IMR-90 (cell line): ENCODE measurements around the gene TPPP3. TPM values are rescaled to one million over a fixed set of nuclear protein-coding genes. Genes with fewer than 3 reads are reported as not detected.

Experiments used
- ATAC-seq: fragments of 200-7000 bp; cut with Tn5 transposase; 2 replicates; pipeline ENCODE4 v1.9.1; 2020; ENCODE audit warnings: low read depth, mild to moderate bottlenecking, moderate library complexity
- BruUV-seq: library from RNA; stranded (reverse); fragments of 400-500 nt; replicated peaks from 2 replicates; lab custom pipeline; 2021; lab: Mats Ljungman, UMichigan
- CTCF ChIA-PET: fragments of 300-600 bp; formaldehyde crosslinking; extraction: SDS; loops from one replicate; lab custom pipeline; 2021; ENCODE audit warnings: antibody characterized with exemption; lab: Yijun Ruan, JAX
- POLR2A ChIA-PET: fragments of 300-600 bp; sonication (Branson Sonifier 250); formaldehyde crosslinking; loops from one replicate; lab custom pipeline; 2022; ENCODE audit warnings: antibody characterized with exemption; ENCODE audit not compliant: unreplicated experiment; lab: Charles Lee
- DNase-seq: peaks from one replicate; pipeline ENCODE4 v3.0.0; 2013
- H2AFZ ChIP-seq: replicated peaks from 2 replicates; pipeline ENCODE3; 2013; ENCODE audit warnings: low read length, mild to moderate bottlenecking; ENCODE audit not compliant: poor library complexity
- H2AK5ac ChIP-seq: 2 replicates; pipeline ENCODE4 v1.6.1; 2013; ENCODE audit warnings: low read depth, low read length, inconsistent platforms
- H2AK9ac ChIP-seq: replicated peaks from 2 replicates; pipeline ENCODE3; 2013; ENCODE audit warnings: mild to moderate bottlenecking, low read depth, low read length, moderate library complexity; ENCODE audit not compliant: poor library complexity
- H2BK120ac ChIP-seq: 2 replicates; pipeline ENCODE4 v1.6.1; 2013; ENCODE audit warnings: low read depth, low read length, inconsistent platforms
- H2BK15ac ChIP-seq: 3 replicates; pipeline ENCODE4 v1.6.1; 2013; ENCODE audit warnings: low read depth, low read length, inconsistent platforms
- H2BK20ac ChIP-seq: 2 replicates; pipeline ENCODE4 v1.6.1; 2013; ENCODE audit warnings: low read depth, mild to moderate bottlenecking, inconsistent platforms, low read length, moderate library complexity
- H2BK5ac ChIP-seq: 2 replicates; pipeline ENCODE4 v1.6.1; 2013; ENCODE audit warnings: mild to moderate bottlenecking, low read depth, low read length, inconsistent platforms; ENCODE audit not compliant: poor library complexity, severe bottlenecking
- H3K14ac ChIP-seq: replicated peaks from 2 replicates; pipeline ENCODE4 v1.6.1; 2013; ENCODE audit warnings: low read depth, low read length, inconsistent platforms
- H3K18ac ChIP-seq: 2 replicates; pipeline ENCODE4 v1.6.1; 2013; ENCODE audit warnings: low read depth, low read length, control low read depth
- H3K23ac ChIP-seq: 2 replicates; pipeline ENCODE4 v1.6.1; 2013; ENCODE audit warnings: low read depth, low read length, inconsistent platforms
- H3K27ac ChIP-seq: 2 replicates; pipeline ENCODE4 v1.5.1; 2013; ENCODE audit warnings: mild to moderate bottlenecking, control low read depth, low read length; ENCODE audit not compliant: insufficient read depth
- H3K27me3 ChIP-seq: 2 replicates; pipeline ENCODE4 v1.6.1; 2013; ENCODE audit warnings: low read length; ENCODE audit not compliant: control insufficient read depth, insufficient read depth
- H3K36me3 ChIP-seq: 2 replicates; pipeline ENCODE4 v1.6.1; 2013; ENCODE audit warnings: low read length, mixed read lengths; ENCODE audit not compliant: control insufficient read depth, insufficient read depth
- H3K4ac ChIP-seq: 2 replicates; pipeline ENCODE4 v1.6.1; 2013; ENCODE audit warnings: low read depth, low read length, inconsistent platforms
- H3K4me1 ChIP-seq: 2 replicates; pipeline ENCODE4 v1.6.1; 2013; ENCODE audit warnings: low read length, mixed read lengths; ENCODE audit not compliant: control insufficient read depth, insufficient read depth
- H3K4me2 ChIP-seq: 2 replicates; pipeline ENCODE4 v1.6.1; 2013; ENCODE audit warnings: low read depth, mild to moderate bottlenecking, control low read depth, low read length, moderate library complexity
- H3K4me3 ChIP-seq: 2 replicates; pipeline ENCODE4 v1.5.1; 2013; ENCODE audit warnings: low read depth, mild to moderate bottlenecking, control low read depth, low read length, moderate library complexity; ENCODE audit not compliant: insufficient read depth
- H3K56ac ChIP-seq: 2 replicates; pipeline ENCODE4 v1.6.1; 2013; ENCODE audit warnings: low read length, inconsistent platforms; ENCODE audit not compliant: insufficient read depth; ENCODE audit errors: extremely low read depth
- H3K79me1 ChIP-seq, 2 experiments: 2 replicates each; pipeline ENCODE4 v1.6.1; 2013; ENCODE audit warnings: low read length in 2 of 2, inconsistent platforms in 1 of 2, low read depth in 1 of 2
- H3K9ac ChIP-seq: 2 replicates; pipeline ENCODE4 v1.6.1; 2013; ENCODE audit warnings: low read depth, low read length, control low read depth
- H3K9me1 ChIP-seq: 2 replicates; pipeline ENCODE4 v1.6.1; 2013; ENCODE audit warnings: low read length, inconsistent platforms; ENCODE audit not compliant: insufficient read depth
- H3K9me3 ChIP-seq: 2 replicates; pipeline ENCODE4 v1.6.1; 2013; ENCODE audit warnings: low read length; ENCODE audit not compliant: control insufficient read depth, insufficient read depth
- H4K20me1 ChIP-seq: 2 replicates; pipeline ENCODE4 v1.6.1; 2013; ENCODE audit warnings: low read length, inconsistent platforms; ENCODE audit not compliant: insufficient read depth
- H4K5ac ChIP-seq: 2 replicates; pipeline ENCODE4 v1.6.1; 2013; ENCODE audit warnings: mild to moderate bottlenecking, low read depth, low read length, control low read depth
- H4K8ac ChIP-seq, 2 experiments: 2 replicates each; pipeline ENCODE4 v1.6.1; 2013; ENCODE audit warnings: low read depth in 2 of 2, low read length in 2 of 2, control low read depth in 1 of 2, inconsistent platforms in 1 of 2
- H4K91ac ChIP-seq: 2 replicates; pipeline ENCODE4 v1.6.1; 2013; ENCODE audit warnings: low read depth, low read length, inconsistent platforms; ENCODE audit not compliant: insufficient read depth
- BHLHE40 ChIP-seq: fragments of 150-350 bp; IDR thresholded peaks from 2 replicates; pipeline ENCODE4 v1.6.1; 2016; ENCODE audit warnings: mild to moderate bottlenecking, low read depth, low read length
- CEBPB ChIP-seq: IDR thresholded peaks from 2 replicates; pipeline ENCODE4 v1.6.1; 2012; ENCODE audit warnings: low read depth, low read length, improper control_type of control experiment
- CHD1 ChIP-seq: IDR thresholded peaks from 2 replicates; pipeline ENCODE4 v1.6.1; 2012; ENCODE audit warnings: low read depth, low read length, improper control_type of control experiment
- MAFK ChIP-seq: IDR thresholded peaks from 2 replicates; pipeline ENCODE4 v1.6.1; 2012; ENCODE audit warnings: low read depth, low read length, improper control_type of control experiment
- MXI1 ChIP-seq: IDR thresholded peaks from 2 replicates; pipeline ENCODE4 v1.6.1; 2012; ENCODE audit warnings: low read depth, mild to moderate bottlenecking, low read length, moderate library complexity, borderline replicate concordance
- NFE2L2 ChIP-seq: fragments of 150-350 bp; IDR thresholded peaks from 2 replicates; pipeline ENCODE4 v1.6.1; 2016; ENCODE audit warnings: low read depth, mild to moderate bottlenecking, low read length
- POLR2A ChIP-seq: IDR thresholded peaks from 2 replicates; pipeline ENCODE4 v1.6.1; 2012; ENCODE audit warnings: mild to moderate bottlenecking, low read depth, low read length
- RAD21 ChIP-seq: IDR thresholded peaks from 2 replicates; pipeline ENCODE4 v1.6.1; 2012; ENCODE audit warnings: low read length, improper control_type of control experiment
- RCOR1 ChIP-seq: IDR thresholded peaks from 2 replicates; pipeline ENCODE4 v1.6.1; 2012; ENCODE audit warnings: mild to moderate bottlenecking, low read length, improper control_type of control experiment; ENCODE audit not compliant: insufficient replicate concordance
- WGBS, 2 experiments: methylation state at CpG; one replicate each; pipeline versions ENCODE4 v1.1.5 to v1.1.7; 2013; ENCODE audit warnings: missing lambda C conversion rate in 2 of 2; ENCODE audit not compliant: insufficient read length in 1 of 2; ENCODE audit errors: extremely low coverage in 2 of 2; 5-methylcytosine and 5-hydroxymethylcytosine counted together
- dilution Hi-C: fragments of 300-500 bp; cut with HindIII; formaldehyde crosslinking; loops from one replicate; pipeline ENCODE4 v1.14.3; 2018; ENCODE audit warnings: low sequenced_read_pairs; ENCODE audit not compliant: unreplicated experiment
- in situ Hi-C: fragments of 300-500 bp; cut with MboI; formaldehyde crosslinking; loops from 3 replicates; pipeline ENCODE4 v1.14.3; 2019; ENCODE audit warnings: low sequenced_read_pairs, inconsistent platforms, mixed read lengths
- intact Hi-C: fragments of 100-400 bp; cut with micrococcal nuclease; formaldehyde crosslinking; loops from 2 replicates; pipeline ENCODE4 v1.10.0; 2022
- polyA plus RNA-seq, 3 experiments: library from polyadenylated mRNA; depleted of rRNA; stranded (reverse); fragments of >200 nt; gene quantifications; 2 replicates each; pipeline ENCODE4 v1.2.3, GENCODE V29; 2012; ENCODE audit warnings: low replicate concordance in 1 of 3
- total RNA-seq: library from RNA; depleted of rRNA; stranded (reverse); fragments of >200 nt; gene quantifications from 2 replicates; pipeline ENCODE4 v1.2.3, GENCODE V29; 2012
- TF ChIP-seq, protein P1 (sequence below): conservative IDR thresholded peaks from 2 replicates; pipeline ENCODE4 v1.5.1; 2012; ENCODE audit warnings: mild to moderate bottlenecking, low read depth, low read length, improper control_type of control experiment
- TF ChIP-seq, protein P2 (sequence below): fragments of 150-350 bp; IDR thresholded peaks from 2 replicates; pipeline ENCODE4 v1.6.1; 2016; ENCODE audit warnings: low read depth, mild to moderate bottlenecking, low read length, moderate library complexity, borderline replicate concordance
- TF ChIP-seq, protein P3 (sequence below): fragments of 150-350 bp; IDR thresholded peaks from 2 replicates; pipeline ENCODE4 v1.6.1; 2017; ENCODE audit warnings: mild to moderate bottlenecking, antibody characterized with exemption, low read length, low read depth

Gene TPPP3
- total and polyA plus RNA-seq, 2 of the 4 experiments (the other 2 are of a cell fraction): 0.54 to 2.4 TPM

DNA sequence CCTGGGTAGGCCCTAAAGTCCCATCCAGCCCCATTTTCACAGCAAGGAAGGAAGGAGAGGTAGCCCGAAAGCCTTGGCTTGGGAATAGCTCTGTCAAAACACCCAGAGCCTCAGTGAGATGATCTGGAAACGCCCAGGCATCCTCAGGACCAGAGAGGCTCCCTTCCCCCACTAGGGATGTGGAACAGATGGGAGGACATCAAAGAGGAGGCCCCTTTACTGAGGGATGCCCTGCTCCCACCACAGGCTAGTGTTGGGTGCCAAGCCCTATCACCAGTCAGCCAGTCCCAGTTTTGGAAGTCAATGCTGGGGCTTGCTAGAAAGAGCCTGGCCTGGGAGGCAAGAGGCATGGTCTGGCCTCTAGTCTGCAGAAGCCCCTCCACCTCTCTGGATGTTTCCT, 4.7 kb downstream of the TPPP3 start:
- POLR2A ChIA-PET: interaction anchor here (0.5 to 0.6 kb wide), 2 partner anchors 171 to 185 kb away, joined by 4 to 6 read pairs; no protein-coding TSS in a partner anchor
- no peak for DNase-seq
- CTCF ChIA-PET: no interaction called here

More for the DNA sequence above, 4.7 kb downstream of the TPPP3 start:
- Histone ChIP-seq H2AK9ac (no peak overlapping the region), H3K36me3 (no peaks in the 10 kb centered on the region), H3K9ac (no peak overlapping the region), H4K5ac (no peak overlapping the region), H2BK15ac (no peak overlapping the region), H3K4me3 (no peak overlapping the region), H3K9me1 (peaks cover 5% of the 10 kb centered on the region; the same call in 1 of the 2 replicates), H3K4me1 (peaks cover 5% of the 10 kb centered on the region; the same call in 1 of the 2 replicates), H3K14ac (no peak overlapping the region), H3K9me3 (no peaks in the 10 kb centered on the region), H4K20me1 (no peaks in the 10 kb centered on the region), H3K79me1 (no peaks in the 10 kb centered on the region), H4K91ac (no peak overlapping the region), H4K8ac (no peak overlapping the region), H3K18ac (no peak overlapping the region), H3K56ac (no peak overlapping the region), H2AFZ (no peak overlapping the region), H2AK5ac (no peak overlapping the region), H3K4ac (no peak overlapping the region), H2BK5ac (no peak overlapping the region), H2BK120ac (no peak overlapping the region), H2BK20ac (no peak overlapping the region), H3K27ac (no peak overlapping the region), H3K4me2 (no peak overlapping the region), H3K23ac (no peak overlapping the region), H3K27me3 (peaks cover 24% of the 10 kb centered on the region)
- TF ChIP-seq, protein P1, sequence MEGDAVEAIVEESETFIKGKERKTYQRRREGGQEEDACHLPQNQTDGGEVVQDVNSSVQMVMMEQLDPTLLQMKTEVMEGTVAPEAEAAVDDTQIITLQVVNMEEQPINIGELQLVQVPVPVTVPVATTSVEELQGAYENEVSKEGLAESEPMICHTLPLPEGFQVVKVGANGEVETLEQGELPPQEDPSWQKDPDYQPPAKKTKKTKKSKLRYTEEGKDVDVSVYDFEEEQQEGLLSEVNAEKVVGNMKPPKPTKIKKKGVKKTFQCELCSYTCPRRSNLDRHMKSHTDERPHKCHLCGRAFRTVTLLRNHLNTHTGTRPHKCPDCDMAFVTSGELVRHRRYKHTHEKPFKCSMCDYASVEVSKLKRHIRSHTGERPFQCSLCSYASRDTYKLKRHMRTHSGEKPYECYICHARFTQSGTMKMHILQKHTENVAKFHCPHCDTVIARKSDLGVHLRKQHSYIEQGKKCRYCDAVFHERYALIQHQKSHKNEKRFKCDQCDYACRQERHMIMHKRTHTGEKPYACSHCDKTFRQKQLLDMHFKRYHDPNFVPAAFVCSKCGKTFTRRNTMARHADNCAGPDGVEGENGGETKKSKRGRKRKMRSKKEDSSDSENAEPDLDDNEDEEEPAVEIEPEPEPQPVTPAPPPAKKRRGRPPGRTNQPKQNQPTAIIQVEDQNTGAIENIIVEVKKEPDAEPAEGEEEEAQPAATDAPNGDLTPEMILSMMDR: no peak
- TF ChIP-seq, protein P2, sequence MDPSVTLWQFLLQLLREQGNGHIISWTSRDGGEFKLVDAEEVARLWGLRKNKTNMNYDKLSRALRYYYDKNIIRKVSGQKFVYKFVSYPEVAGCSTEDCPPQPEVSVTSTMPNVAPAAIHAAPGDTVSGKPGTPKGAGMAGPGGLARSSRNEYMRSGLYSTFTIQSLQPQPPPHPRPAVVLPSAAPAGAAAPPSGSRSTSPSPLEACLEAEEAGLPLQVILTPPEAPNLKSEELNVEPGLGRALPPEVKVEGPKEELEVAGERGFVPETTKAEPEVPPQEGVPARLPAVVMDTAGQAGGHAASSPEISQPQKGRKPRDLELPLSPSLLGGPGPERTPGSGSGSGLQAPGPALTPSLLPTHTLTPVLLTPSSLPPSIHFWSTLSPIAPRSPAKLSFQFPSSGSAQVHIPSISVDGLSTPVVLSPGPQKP: no peak
- TF ChIP-seq MXI1: no peak
- TF ChIP-seq POLR2A: no peak
- no peak for TF ChIP-seq RCOR1
- no peak for TF ChIP-seq BHLHE40
- no peak for TF ChIP-seq CEBPB
- no peak for TF ChIP-seq RAD21
- no peak for TF ChIP-seq CHD1
- TF ChIP-seq, protein P3, sequence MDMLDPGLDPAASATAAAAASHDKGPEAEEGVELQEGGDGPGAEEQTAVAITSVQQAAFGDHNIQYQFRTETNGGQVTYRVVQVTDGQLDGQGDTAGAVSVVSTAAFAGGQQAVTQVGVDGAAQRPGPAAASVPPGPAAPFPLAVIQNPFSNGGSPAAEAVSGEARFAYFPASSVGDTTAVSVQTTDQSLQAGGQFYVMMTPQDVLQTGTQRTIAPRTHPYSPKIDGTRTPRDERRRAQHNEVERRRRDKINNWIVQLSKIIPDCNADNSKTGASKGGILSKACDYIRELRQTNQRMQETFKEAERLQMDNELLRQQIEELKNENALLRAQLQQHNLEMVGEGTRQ: no peak
- TF ChIP-seq NFE2L2: no peak
- TF ChIP-seq MAFK: no peak
- no TSS peak for BruUV-seq
- intact Hi-C loops: no loop called here
- in situ Hi-C loops: no loop called here
- WGBS, 2 experiments: no CpG with 5 or more reads among the region's 2 CpGs
- dilution Hi-C loops: no loop called here
- no peak for ATAC-seq
